ENCODE data around the gene GARIN3.

- TF ChIP-seq POLR2AphosphoS5 (IDR thresholded peaks at IDR 0.05; ENCODE audit: low read depth, low read length): no peak
- no peak for TF ChIP-seq CTCF (IDR thresholded peaks at IDR 0.05)
Measured at GRCh38 chr5:157188270-157188669, 22.2 kb upstream of the GARIN3 start.
